ENCODE results near the gene COX20. TPM values are rescaled to one million over a fixed set of nuclear protein-coding genes. Genes with fewer than 3 reads are reported as not detected.

The COX20 gene
- total RNA-seq, 2 donors from 2014 or later, result 13.2 to 35.3 TPM

DNA sequence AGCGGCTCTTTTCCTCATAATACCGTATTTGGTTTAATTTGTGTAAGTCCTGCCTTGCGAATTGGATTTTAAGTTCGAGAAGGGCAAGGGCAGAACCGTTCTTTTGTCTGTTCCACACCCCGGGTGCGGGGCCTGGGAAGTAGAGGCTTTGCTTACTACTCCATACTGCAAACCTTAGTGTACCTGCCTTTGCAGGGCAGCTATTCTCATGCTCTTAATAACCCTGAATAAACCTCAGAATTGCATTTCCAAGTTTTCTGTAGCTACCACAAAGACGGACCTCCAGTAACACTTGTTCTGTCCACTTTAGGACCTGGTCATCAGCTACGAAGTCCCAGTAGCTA is 29.5 kb downstream of the COX20 start:
- DNase-seq (peak; percentile 41 to 48 (median 44)), ATAC-seq (no peak)
- no peak for TF ChIP-seq POLR2A (IDR thresholded peaks at IDR 0.05)
- TF ChIP-seq, protein P1, sequence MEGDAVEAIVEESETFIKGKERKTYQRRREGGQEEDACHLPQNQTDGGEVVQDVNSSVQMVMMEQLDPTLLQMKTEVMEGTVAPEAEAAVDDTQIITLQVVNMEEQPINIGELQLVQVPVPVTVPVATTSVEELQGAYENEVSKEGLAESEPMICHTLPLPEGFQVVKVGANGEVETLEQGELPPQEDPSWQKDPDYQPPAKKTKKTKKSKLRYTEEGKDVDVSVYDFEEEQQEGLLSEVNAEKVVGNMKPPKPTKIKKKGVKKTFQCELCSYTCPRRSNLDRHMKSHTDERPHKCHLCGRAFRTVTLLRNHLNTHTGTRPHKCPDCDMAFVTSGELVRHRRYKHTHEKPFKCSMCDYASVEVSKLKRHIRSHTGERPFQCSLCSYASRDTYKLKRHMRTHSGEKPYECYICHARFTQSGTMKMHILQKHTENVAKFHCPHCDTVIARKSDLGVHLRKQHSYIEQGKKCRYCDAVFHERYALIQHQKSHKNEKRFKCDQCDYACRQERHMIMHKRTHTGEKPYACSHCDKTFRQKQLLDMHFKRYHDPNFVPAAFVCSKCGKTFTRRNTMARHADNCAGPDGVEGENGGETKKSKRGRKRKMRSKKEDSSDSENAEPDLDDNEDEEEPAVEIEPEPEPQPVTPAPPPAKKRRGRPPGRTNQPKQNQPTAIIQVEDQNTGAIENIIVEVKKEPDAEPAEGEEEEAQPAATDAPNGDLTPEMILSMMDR (IDR thresholded peaks at IDR 0.05), result no peak
- H3K4me1 ChIP-seq, result peaks cover 31% of the 10 kb centered on the region
- intact Hi-C loops (cut with DNase I), result no loop called here
- H3K4me3 ChIP-seq, result peak overlapping the region in 1 of 2 donors; percentile 99
- H3K27me3 ChIP-seq, result no peaks in the 10 kb centered on the region
- no peaks in the 10 kb centered on the region for H3K9me3 ChIP-seq
- H3K27ac ChIP-seq, result peak overlapping the region; percentile 97 to 100 (median 100)
- 10% methylated on average over 9 of the region's 9 CpGs for WGBS, 2 donors
- H3K36me3 ChIP-seq (replicated peaks in 1 of 2; ENCODE audit: insufficient read depth in 1 of 2, low read depth in 2 of 2), result peaks cover 0 to 4% of the 10 kb centered on the region in 2 donors

DNA sequence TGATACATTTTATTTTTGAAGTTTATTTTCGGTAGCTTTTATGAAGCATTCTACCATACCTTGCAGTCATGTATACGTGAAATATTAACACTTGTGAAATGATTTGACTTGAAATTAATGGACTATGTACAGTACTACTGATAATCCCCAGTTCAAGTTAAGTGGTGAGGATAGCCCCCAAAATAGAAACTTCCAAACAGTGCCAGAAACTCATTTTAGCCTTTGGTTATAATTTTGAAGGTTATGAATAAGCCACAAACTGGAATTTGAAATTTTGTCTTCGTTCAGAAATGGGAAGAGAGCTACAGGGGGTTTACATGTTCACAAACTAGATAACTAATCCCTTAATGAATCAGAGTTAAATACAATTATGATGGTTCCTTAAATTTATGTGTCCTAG is 30.4 kb downstream of the COX20 start:
- H3K36me3 ChIP-seq (replicated peaks in 1 of 2; ENCODE audit: insufficient read depth in 1 of 2, low read depth in 2 of 2), result no peaks in the 10 kb centered on the region
- intact Hi-C loops (cut with DNase I), result no loop called here
- no peak for ATAC-seq
- H3K4me1 ChIP-seq, result peaks cover 23% of the 10 kb centered on the region
- no peak for TF ChIP-seq POLR2A (IDR thresholded peaks at IDR 0.05)
- TF ChIP-seq, protein P1 (IDR thresholded peaks at IDR 0.05), result no peak
- no peaks in the 10 kb centered on the region for H3K9me3 ChIP-seq
- peak overlapping the region in 3 of 4 donors; percentile 99 to 100 (median 100) for H3K27ac ChIP-seq
- H3K4me3 ChIP-seq, result no peak overlapping the region
- no peaks in the 10 kb centered on the region for H3K27me3 ChIP-seq
- no peak for DNase-seq
- 50 to 62% methylated on average over 3 of the region's 3 CpGs for WGBS, 2 donors

DNA sequence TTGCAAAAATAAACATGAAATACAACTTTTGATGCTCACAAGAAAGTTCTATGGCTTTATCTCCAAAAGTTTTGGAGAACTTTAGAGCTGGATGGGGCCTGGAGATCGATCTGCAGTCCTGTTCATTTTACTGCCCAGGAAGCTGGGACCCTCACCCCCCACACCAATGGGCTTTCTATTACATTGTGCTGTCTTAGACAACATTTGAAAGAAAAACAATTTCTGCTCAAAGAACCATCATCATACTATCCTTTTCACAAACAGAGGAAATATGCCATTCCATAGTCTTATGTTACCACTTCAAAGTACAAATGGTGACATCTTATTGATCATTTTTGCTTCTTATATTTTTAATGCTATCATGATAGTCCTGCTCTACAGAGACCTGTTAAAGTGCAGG is 30.9 kb downstream of the COX20 start:
- DNase-seq (no peak), ATAC-seq (no peak)
- no peak overlapping the region for H3K27ac ChIP-seq
- H3K4me3 ChIP-seq, result no peak overlapping the region
- no peak for TF ChIP-seq POLR2A (IDR thresholded peaks at IDR 0.05)
- TF ChIP-seq, protein P1 (IDR thresholded peaks at IDR 0.05), result no peak
- H3K27me3 ChIP-seq, result no peaks in the 10 kb centered on the region
- 92 to 93% methylated on average over 1 of the region's 1 CpG for WGBS, 2 donors
- H3K4me1 ChIP-seq, result peaks cover 17% of the 10 kb centered on the region
- intact Hi-C loops (cut with DNase I), result no loop called here
- H3K36me3 ChIP-seq (replicated peaks in 1 of 2; ENCODE audit: insufficient read depth in 1 of 2, low read depth in 2 of 2), result no peaks in the 10 kb centered on the region
- no peaks in the 10 kb centered on the region for H3K9me3 ChIP-seq

DNA sequence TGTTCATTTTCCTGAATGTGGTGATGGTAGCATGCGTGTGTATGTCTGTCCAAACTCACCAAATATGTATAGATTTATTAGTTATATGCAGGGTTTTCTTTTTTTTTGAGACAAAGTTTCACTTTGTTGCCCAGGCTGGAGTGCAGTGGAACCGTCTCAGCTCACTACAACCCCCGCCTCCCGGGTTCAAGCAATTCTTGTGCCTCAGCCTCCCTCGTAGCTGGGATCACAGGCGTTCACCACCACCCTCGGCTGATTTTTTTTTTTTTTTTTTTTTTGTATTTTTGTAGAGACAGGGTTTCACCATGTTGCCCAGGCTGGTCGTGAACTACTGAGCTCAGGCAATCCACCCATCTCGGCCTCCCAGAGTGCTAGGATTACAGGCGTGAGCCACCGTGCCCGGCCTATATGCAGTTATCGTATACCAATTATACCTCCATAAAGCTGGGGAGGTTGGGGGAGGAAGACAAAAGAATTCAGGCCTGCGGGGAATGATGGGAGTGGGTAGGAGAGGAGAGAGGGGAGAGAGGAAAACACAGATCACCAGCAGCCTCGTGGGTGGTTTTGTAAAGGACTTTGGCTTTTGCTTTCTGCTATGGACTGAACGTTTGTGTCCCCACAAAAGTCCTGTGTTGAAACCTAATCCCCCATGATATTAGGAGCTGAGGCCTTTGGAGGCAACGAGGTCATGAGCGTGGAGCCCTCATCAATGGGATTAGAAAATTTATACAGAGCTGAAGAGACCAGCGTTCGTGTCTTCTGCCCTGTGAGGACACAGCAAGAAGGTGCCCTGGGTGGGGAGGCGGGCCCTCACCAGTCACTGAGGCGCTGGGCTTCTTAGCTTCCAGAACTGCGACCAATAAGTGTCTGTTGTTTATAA is 33.3 kb downstream of the COX20 start:
- intact Hi-C loops (cut with DNase I), result no loop called here
- H3K27ac ChIP-seq, result no peak overlapping the region
- H3K4me1 ChIP-seq, result peaks cover 12% of the 10 kb centered on the region
- no peaks in the 10 kb centered on the region for H3K36me3 ChIP-seq (replicated peaks in 1 of 2; ENCODE audit: insufficient read depth in 1 of 2, low read depth in 2 of 2)
- no peaks in the 10 kb centered on the region for H3K27me3 ChIP-seq
- no peak for DNase-seq
- H3K9me3 ChIP-seq, result no peaks in the 10 kb centered on the region
- no peak overlapping the region for H3K4me3 ChIP-seq
- 90 to 93% methylated on average over 23 of the region's 23 CpGs for WGBS, 2 donors
- TF ChIP-seq POLR2A (IDR thresholded peaks at IDR 0.05), result no peak
- TF ChIP-seq, protein P1 (IDR thresholded peaks at IDR 0.05), result no peak
- no peak for ATAC-seq
